ENCODE data around the gene C10orf95. TPM values are rescaled to one million over a fixed set of nuclear protein-coding genes. Genes with fewer than 3 reads are reported as not detected.

Gene C10orf95
- total and polyA plus RNA-seq, 2 of the 13 experiments (the other 11 are each of a cell fraction or from before 2014, with no cell fraction given) = 0.05 to 0.07 TPM

- TF ChIP-seq, protein P1, sequence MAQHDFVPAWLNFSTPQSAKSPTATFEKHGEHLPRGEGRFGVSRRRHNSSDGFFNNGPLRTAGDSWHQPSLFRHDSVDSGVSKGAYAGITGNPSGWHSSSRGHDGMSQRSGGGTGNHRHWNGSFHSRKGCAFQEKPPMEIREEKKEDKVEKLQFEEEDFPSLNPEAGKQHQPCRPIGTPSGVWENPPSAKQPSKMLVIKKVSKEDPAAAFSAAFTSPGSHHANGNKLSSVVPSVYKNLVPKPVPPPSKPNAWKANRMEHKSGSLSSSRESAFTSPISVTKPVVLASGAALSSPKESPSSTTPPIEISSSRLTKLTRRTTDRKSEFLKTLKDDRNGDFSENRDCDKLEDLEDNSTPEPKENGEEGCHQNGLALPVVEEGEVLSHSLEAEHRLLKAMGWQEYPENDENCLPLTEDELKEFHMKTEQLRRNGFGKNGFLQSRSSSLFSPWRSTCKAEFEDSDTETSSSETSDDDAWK (CRISPR knock-in tag; IDR thresholded peaks at IDR 0.05) = no peak
- TF ChIP-seq AHR (CRISPR knock-in tag; IDR thresholded peaks at IDR 0.05) = peak; percentile 84
- 0 out of 2 replicates have a peak, but pooled peaks have one; percentile 61 for TF ChIP-seq HMGXB3 (CRISPR knock-in tag; IDR thresholded peaks at IDR 0.05; ENCODE audit: borderline replicate concordance)
- TF ChIP-seq, protein P2, sequence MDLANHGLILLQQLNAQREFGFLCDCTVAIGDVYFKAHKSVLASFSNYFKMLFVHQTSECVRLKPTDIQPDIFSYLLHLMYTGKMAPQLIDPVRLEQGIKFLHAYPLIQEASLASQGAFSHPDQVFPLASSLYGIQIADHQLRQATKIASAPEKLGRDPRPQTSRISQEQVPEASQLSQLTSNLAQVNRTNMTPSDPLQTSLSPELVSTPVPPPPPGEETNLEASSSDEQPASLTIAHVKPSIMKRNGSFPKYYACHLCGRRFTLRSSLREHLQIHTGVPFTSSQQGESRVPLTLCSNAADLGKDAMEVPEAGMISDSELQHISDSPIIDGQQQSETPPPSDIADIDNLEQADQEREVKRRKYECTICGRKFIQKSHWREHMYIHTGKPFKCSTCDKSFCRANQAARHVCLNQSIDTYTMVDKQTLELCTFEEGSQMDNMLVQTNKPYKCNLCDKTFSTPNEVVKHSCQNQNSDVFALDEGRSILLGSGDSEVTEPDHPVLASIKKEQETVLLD (CRISPR knock-in tag; IDR thresholded peaks at IDR 0.05; ENCODE audit: low read depth) = peak; percentile 88
- TF ChIP-seq MED13 (CRISPR knock-in tag; IDR thresholded peaks at IDR 0.05) = no peak
- TF ChIP-seq, protein P3, sequence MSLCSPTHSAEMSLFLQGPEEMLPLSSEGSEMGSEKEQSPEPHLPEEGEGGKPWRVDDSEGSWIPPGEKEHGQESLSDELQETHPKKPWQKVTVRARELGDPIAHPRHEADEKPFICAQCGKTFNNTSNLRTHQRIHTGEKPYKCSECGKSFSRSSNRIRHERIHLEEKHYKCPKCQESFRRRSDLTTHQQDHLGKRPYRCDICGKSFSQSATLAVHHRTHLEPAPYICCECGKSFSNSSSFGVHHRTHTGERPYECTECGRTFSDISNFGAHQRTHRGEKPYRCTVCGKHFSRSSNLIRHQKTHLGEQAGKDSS (CRISPR knock-in tag; IDR thresholded peaks at IDR 0.05; ENCODE audit: borderline replicate concordance, low read depth) = peak; percentile 68; the same call in 1 of the 2 replicates
- TF ChIP-seq TERF1 (CRISPR knock-in tag; IDR thresholded peaks at IDR 0.05) = no peak
- no peak for TF ChIP-seq ZNF672 (CRISPR knock-in tag; IDR thresholded peaks at IDR 0.05)
- peak; percentile 79; the same call in 1 of the 2 replicates for TF ChIP-seq MAZ (IDR thresholded peaks at IDR 0.05; ENCODE audit: borderline replicate concordance, low read depth, low read length)
- TF ChIP-seq MAZ (CRISPR knock-in tag; IDR thresholded peaks at IDR 0.05; ENCODE audit: low read depth) = peak; percentile 65; the same call in 1 of the 2 replicates
- no peak for TF ChIP-seq FLYWCH1 (CRISPR knock-in tag; IDR thresholded peaks at IDR 0.05)
- peak; percentile 78 for TF ChIP-seq CREM (IDR thresholded peaks at IDR 0.05)
- no peak for TF ChIP-seq CREM (CRISPR knock-in tag; IDR thresholded peaks at IDR 0.05)
- TF ChIP-seq HHEX (CRISPR knock-in tag; IDR thresholded peaks at IDR 0.05) = no peak; the same call in 1 of the 2 replicates
Measured at GRCh38 chr10:102420714-102421506, 30.4 kb downstream of the C10orf95 start, which contains the start of gene FBXL15 (continued).
